OCI-LY1 (cell line): ENCODE results near the gene AVPR1B.

Source experiments
- H2AFZ ChIP-seq: fragments of 200-600 bp; sonication (generic), shearing (Covaris generic); 2 replicates; pipeline ENCODE4 v1.6.0; 2014; ENCODE audit warnings: antibody characterized with exemption, mild to moderate bottlenecking, low read length
- H3F3A ChIP-seq: fragments of 200-600 bp; sonication (generic), shearing (Covaris generic); 2 replicates; pipeline ENCODE4 v1.6.0; 2014; ENCODE audit warnings: mild to moderate bottlenecking, antibody characterized with exemption, low read length, moderate library complexity; ENCODE audit not compliant: insufficient read depth
- H3K27ac ChIP-seq: fragments of 200-600 bp; sonication (generic); 2 replicates; pipeline ENCODE4 v1.5.1; 2014; ENCODE audit warnings: low read length, mixed run types, mild to moderate bottlenecking, low read depth; ENCODE audit not compliant: poor library complexity, severe bottlenecking
- H3K27me3 ChIP-seq: fragments of 200-600 bp; sonication (generic); 2 replicates; pipeline ENCODE4 v1.6.0; 2014; ENCODE audit warnings: antibody characterized with exemption, mild to moderate bottlenecking, low read length, moderate library complexity; ENCODE audit not compliant: insufficient read depth
- H3K36me3 ChIP-seq: fragments of 200-600 bp; sonication (generic); 2 replicates; pipeline ENCODE4 v1.6.1; 2014; ENCODE audit warnings: mild to moderate bottlenecking, antibody characterized with exemption, low read length, moderate library complexity, mixed read lengths; ENCODE audit not compliant: insufficient read depth
- H3K4me1 ChIP-seq: fragments of 200-600 bp; sonication (generic); 2 replicates; pipeline ENCODE4 v1.5.1; 2014; ENCODE audit warnings: mild to moderate bottlenecking, low read length, moderate library complexity; ENCODE audit not compliant: insufficient read depth, severe bottlenecking
- H3K4me2 ChIP-seq: fragments of 200-600 bp; sonication (generic), shearing (Covaris generic); 2 replicates; pipeline ENCODE4 v1.6.1; 2014; ENCODE audit warnings: low read length
- H3K4me3 ChIP-seq: fragments of 200-600 bp; sonication (generic); 2 replicates; pipeline ENCODE4 v1.5.1; 2014; ENCODE audit warnings: low read length, low read depth, mild to moderate bottlenecking, mixed read lengths; ENCODE audit not compliant: poor library complexity, severe bottlenecking
- H3K79me2 ChIP-seq: fragments of 200-600 bp; shearing (Covaris generic); 2 replicates; pipeline ENCODE4 v1.6.1; 2016; ENCODE audit warnings: mixed run types, low read length, mixed read lengths; ENCODE audit not compliant: insufficient read depth
- H3K9ac ChIP-seq: fragments of 200-600 bp; sonication (generic), shearing (Covaris generic); 2 replicates; pipeline ENCODE4 v1.6.1; 2014; ENCODE audit warnings: mild to moderate bottlenecking, low read length, mixed read lengths
- H3K9me2 ChIP-seq: fragments of 200-600 bp; sonication (generic), shearing (Covaris generic); 2 replicates; pipeline ENCODE4 v1.6.1; 2014; ENCODE audit warnings: low read depth, mild to moderate bottlenecking, low read length, mixed read lengths
- H3K9me3 ChIP-seq: fragments of 200-600 bp; shearing (Covaris generic); 2 replicates; pipeline ENCODE4 v1.6.1; 2014; ENCODE audit warnings: low read length, mixed read lengths
- H4K20me1 ChIP-seq: fragments of 200-600 bp; sonication (generic), shearing (Covaris generic); 2 replicates; pipeline ENCODE4 v1.6.0; 2016; ENCODE audit warnings: mild to moderate bottlenecking, low read length; ENCODE audit not compliant: insufficient read depth
- EZH2 ChIP-seq: fragments of 200-600 bp; sonication (generic), shearing (Covaris generic); IDR thresholded peaks from 2 replicates; pipeline ENCODE4 v1.8.0; 2017; ENCODE audit warnings: borderline replicate concordance, mixed run types, mild to moderate bottlenecking, antibody characterized with exemption, low read length, moderate library complexity, mixed read lengths
- TF ChIP-seq, protein P1 (sequence below): fragments of 200-600 bp; sonication (generic), shearing (Covaris generic); IDR thresholded peaks from 2 replicates; pipeline ENCODE4 v1.5.1; 2017; ENCODE audit warnings: mild to moderate bottlenecking, antibody characterized with exemption, low read length, moderate library complexity, mixed read lengths

AVPR1B gene

GRCh38 chr1:206087091-206087490 lies 30.1 kb downstream of the AVPR1B start:
- Histone ChIP-seq H3K27me3 (no peaks in the 10 kb centered on the region), H3K9ac (no peak overlapping the region), H3K79me2 (no peaks in the 10 kb centered on the region), H3K4me3 (no peak overlapping the region), H3F3A (no peaks in the 10 kb centered on the region), H4K20me1 (no peaks in the 10 kb centered on the region), H3K9me3 (no peaks in the 10 kb centered on the region), H3K4me2 (no peak overlapping the region), H3K4me1 (no peaks in the 10 kb centered on the region), H3K27ac (no peak overlapping the region), H3K9me2 (no peaks in the 10 kb centered on the region), H2AFZ (no peak overlapping the region), H3K36me3 (no peaks in the 10 kb centered on the region)
- TF ChIP-seq EZH2 = no peak
- TF ChIP-seq, protein P1, sequence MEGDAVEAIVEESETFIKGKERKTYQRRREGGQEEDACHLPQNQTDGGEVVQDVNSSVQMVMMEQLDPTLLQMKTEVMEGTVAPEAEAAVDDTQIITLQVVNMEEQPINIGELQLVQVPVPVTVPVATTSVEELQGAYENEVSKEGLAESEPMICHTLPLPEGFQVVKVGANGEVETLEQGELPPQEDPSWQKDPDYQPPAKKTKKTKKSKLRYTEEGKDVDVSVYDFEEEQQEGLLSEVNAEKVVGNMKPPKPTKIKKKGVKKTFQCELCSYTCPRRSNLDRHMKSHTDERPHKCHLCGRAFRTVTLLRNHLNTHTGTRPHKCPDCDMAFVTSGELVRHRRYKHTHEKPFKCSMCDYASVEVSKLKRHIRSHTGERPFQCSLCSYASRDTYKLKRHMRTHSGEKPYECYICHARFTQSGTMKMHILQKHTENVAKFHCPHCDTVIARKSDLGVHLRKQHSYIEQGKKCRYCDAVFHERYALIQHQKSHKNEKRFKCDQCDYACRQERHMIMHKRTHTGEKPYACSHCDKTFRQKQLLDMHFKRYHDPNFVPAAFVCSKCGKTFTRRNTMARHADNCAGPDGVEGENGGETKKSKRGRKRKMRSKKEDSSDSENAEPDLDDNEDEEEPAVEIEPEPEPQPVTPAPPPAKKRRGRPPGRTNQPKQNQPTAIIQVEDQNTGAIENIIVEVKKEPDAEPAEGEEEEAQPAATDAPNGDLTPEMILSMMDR = no peak

- H3K9me3 ChIP-seq = no peaks in the 10 kb centered on the region
- no peak overlapping the region for H3K4me3 ChIP-seq
- no peaks in the 10 kb centered on the region for H3K4me1 ChIP-seq
- H3K9ac ChIP-seq = no peak overlapping the region
- H3K9me2 ChIP-seq = no peaks in the 10 kb centered on the region
- no peaks in the 10 kb centered on the region for H3K27me3 ChIP-seq
- H4K20me1 ChIP-seq = no peaks in the 10 kb centered on the region
- H3F3A ChIP-seq = no peaks in the 10 kb centered on the region
- H3K79me2 ChIP-seq = no peaks in the 10 kb centered on the region
- H3K36me3 ChIP-seq = no peaks in the 10 kb centered on the region
- H3K27ac ChIP-seq = no peak overlapping the region
- H3K4me2 ChIP-seq = no peak overlapping the region
- no peak overlapping the region for H2AFZ ChIP-seq
- TF ChIP-seq EZH2 = no peak
- TF ChIP-seq, protein P1 = no peak
Observed at GRCh38 chr1:206083750-206084149, 33.4 kb downstream of the AVPR1B start.

- H2AFZ ChIP-seq = no peak overlapping the region
- no peaks in the 10 kb centered on the region for H3K9me2 ChIP-seq
- H3K9me3 ChIP-seq = no peaks in the 10 kb centered on the region
- no peak overlapping the region for H3K27ac ChIP-seq
- no peaks in the 10 kb centered on the region for H3K4me1 ChIP-seq
- H3K4me2 ChIP-seq = no peak overlapping the region
- no peaks in the 10 kb centered on the region for H3K79me2 ChIP-seq
- H4K20me1 ChIP-seq = no peaks in the 10 kb centered on the region
- no peaks in the 10 kb centered on the region for H3F3A ChIP-seq
- H3K36me3 ChIP-seq = no peaks in the 10 kb centered on the region
- H3K27me3 ChIP-seq = no peaks in the 10 kb centered on the region
- no peak overlapping the region for H3K4me3 ChIP-seq
- no peak overlapping the region for H3K9ac ChIP-seq
- no peak for TF ChIP-seq EZH2
- TF ChIP-seq, protein P1 = no peak
Observed at GRCh38 chr1:206082831-206083695, 34.1 kb downstream of the AVPR1B start.
